GM18502 (cell line): ENCODE measurements around the gene PLIN5.

Source experiments
- ATAC-seq: cut with Tn5 transposase; IDR thresholded peaks from one replicate; pipeline ENCODE4 v1.9.1; 2021; ENCODE audit warnings: mild to moderate bottlenecking; ENCODE audit not compliant: unreplicated experiment, poor library complexity

Gene PLIN5, protein sequence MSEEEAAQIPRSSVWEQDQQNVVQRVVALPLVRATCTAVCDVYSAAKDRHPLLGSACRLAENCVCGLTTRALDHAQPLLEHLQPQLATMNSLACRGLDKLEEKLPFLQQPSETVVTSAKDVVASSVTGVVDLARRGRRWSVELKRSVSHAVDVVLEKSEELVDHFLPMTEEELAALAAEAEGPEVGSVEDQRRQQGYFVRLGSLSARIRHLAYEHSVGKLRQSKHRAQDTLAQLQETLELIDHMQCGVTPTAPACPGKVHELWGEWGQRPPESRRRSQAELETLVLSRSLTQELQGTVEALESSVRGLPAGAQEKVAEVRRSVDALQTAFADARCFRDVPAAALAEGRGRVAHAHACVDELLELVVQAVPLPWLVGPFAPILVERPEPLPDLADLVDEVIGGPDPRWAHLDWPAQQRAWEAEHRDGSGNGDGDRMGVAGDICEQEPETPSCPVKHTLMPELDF

DNA sequence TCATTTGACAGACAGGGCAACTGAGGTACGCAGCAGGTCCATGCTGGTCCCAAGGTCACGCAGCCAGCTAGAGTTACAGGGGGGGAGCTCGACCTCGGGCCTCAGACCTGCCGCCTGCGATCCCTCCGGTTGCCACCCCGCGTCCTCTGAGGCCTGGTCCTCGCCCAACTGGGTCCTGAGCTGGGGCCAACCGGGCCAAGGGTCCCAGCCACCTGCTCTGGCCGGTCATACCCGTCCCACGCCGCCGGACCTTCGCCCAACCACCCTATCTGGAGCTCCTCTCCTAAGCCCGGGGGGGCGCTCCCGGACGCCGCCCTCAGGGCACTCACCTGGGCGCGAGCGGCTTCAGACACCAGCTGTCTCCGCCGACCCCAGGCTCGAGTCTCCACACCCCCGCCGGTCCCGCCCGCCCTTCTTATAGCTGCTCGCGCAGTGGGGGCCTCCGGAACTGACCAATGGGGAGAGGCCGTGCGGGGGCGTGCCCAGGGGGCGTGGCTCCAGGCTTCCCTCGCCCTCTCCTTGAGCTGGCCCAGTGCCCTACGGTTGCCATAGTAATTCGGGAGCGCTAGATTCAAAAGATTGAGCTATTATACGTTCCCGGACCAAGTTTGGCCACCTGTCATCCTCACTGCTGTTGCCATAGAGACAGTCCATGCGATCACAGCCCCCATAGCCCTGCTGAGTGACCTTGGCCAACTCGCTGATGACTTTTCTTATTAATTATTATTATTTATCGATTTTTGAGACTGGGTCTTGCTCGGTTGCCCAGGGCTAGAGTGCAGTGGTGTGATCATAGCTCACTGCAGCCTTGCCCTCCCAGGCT lies at the start of gene PLIN5:
PLIN5 (minus strand) TSS at position 389 of the 823 bp plus-strand sequence. CDS start 1,150 bp downstream, outside the sequence.
- ATAC-seq: no peak

- no peak for ATAC-seq
Observed at GRCh38 chr19:4583961-4584669, 49.1 kb upstream of the PLIN5 start.

GRCh38 chr19:4582980-4583842 lies 48.2 kb upstream of the PLIN5 start:
- ATAC-seq: no peak

DNA sequence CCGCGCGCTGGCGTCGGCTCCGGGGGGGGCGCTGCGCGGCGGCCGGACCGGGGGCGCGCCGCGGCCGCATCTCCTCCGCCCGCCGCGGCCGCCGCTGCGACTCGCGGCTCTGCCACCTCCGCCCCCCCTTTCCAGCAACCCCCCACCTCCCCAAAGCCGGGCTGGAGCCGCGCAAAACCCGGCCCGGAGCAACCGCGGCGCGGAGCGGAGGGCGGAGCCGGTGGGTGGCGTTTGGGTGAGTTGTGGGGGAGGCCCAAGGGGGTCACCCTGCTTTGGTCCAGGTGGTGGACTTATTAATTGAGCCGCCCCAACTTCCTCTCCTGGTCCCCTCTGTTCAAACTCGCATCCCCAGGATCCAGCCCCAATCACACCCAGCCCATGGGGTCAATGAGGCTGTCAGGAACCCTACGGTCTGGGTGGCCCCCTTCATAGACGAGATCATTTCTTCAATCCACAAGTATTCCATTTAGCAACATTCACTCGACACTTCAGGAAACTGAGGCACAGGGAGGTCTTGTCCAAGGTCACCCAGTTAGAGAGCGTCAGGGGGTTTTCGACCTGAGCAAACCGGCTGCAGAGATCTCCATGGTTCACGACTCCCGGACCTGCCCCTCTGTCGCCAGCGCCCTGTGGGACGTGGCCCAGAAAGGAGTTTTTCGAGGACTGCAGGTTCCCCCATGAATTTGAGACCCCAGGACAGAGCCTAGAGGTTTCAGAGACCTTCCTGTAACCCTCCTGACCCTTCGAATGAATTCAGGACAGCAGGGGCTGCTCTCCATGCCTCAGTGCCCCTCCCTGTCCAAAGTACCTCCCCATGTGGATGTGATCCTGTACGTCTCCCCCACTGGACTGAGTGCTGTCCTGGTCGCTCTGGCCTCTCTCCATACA lies 46.9 kb upstream of the PLIN5 start:
- no peak for ATAC-seq

DNA sequence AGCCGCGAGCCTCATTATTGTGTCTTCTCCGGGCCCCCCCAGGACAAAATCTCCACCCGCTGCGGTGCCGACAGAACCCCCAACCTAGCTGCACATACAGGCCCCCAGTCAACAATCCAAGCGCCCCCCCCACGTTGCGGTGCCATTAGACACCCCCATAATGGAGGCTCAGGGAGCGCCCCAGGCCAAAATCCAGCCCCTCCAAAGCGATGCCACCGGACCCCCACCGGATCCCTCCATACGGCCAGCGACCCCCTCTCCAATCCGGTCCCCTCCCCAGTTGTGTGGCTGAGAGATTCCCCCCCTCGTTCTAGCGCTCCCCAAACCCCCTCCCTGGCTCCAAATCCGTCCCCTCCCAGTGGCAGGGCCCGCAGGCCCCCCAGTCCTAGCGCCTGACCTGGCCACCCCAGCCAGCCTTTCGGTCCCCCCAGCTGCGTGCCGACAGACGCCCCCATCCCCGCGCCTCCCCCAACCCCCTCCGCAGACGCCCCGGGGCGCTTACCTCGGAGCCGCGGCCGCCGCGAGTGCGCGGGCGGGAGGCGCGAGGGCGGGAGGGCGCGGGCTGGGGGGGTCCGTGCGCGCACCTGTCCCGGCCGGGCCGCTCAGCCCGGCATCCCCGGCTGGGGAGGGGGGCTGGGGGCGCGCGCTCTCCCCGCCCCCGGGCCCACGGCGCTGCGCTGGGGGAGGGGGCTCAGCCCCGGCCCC lies 46.1 kb upstream of the PLIN5 start:
- ATAC-seq: no peak

- no peak for ATAC-seq
Observed at GRCh38 chr19:4580021-4580901, 45.2 kb upstream of the PLIN5 start.

GRCh38 chr19:4579389-4579788 lies 44.4 kb upstream of the PLIN5 start:
- no peak for ATAC-seq

DNA sequence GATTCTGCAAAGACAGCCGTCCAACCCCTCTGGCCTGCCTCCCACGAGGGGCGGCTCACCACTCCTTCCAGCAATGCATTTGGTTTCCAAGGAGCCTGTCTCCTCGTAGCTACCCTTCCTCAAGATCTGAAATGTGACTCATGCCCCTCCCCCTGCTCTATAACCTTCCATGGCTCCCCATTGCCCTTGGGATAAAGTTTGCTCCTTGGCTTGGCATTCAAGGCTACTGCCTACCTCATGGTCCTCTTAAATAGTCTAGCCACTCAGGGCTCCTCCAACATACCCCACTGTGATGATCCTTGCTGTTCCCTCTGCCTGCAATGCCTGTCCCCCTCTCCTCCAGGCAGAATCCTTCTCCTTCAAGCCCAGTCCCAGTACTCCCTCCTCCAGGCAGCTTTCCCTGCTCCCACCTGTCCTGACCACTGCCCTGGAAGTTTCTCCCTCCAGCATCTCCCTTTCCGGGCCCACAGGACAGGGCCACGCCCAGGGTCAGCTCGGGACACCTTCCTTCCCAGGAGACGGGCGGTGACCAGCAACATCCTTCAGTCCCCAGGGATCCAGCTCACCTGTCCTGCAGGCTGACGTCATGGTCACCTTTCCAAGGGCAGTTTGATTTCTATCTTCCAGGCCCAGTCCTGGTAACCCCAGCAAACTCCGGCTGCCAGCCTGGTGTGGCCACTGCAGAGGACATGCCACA lies 43.7 kb upstream of the PLIN5 start:
- ATAC-seq: no peak

- no peak for ATAC-seq
Observed at GRCh38 chr19:4577020-4577782, 42.2 kb upstream of the PLIN5 start.

DNA sequence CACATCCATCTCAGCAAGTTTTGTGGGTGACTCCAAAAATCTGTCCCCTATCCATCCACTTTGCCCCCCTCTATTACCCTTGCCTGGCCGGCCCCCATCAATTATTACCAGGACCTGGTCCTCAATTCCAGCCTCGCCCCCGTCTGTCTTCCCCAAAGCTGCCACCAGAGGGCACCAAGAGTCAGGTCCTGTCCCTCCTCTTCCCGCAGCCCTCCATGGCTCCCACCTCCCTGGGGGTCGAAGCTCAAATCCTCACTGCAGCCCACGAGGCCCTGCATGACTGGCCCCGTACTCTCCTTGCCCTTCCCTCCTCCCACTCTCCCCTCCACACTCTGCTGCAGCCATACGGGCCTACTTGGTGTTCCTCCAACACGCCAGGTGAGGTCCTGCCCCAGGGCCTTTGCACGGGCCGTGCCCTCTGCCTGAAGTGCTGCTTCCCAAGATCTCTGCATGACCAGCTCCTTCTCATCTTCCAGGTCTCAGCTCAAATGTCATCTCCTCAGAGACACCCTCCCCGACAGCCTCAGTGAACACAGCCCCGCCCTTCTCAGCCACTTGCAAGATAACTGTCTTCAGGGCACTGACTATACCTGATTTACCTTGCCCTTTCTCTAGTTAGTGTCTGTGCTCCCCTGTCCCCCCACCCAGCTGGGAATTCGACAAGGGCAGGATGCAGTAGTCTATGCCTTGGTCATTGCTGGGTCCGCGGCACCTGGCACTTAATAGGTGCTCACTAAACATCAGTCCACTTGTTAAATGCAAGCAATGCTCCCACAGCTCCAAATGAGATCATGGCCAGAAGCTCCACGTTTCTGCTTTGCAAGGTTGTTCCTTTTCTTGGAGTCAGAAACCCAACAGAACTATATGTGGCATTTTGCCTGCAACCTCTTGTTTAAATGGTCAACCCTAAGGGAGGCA lies 41.3 kb upstream of the PLIN5 start:
- ATAC-seq: no peak

- no peak for ATAC-seq
Observed at GRCh38 chr19:4575267-4576015, 40.4 kb upstream of the PLIN5 start.

GRCh38 chr19:4573682-4574081 lies 38.7 kb upstream of the PLIN5 start:
- ATAC-seq: no peak

DNA sequence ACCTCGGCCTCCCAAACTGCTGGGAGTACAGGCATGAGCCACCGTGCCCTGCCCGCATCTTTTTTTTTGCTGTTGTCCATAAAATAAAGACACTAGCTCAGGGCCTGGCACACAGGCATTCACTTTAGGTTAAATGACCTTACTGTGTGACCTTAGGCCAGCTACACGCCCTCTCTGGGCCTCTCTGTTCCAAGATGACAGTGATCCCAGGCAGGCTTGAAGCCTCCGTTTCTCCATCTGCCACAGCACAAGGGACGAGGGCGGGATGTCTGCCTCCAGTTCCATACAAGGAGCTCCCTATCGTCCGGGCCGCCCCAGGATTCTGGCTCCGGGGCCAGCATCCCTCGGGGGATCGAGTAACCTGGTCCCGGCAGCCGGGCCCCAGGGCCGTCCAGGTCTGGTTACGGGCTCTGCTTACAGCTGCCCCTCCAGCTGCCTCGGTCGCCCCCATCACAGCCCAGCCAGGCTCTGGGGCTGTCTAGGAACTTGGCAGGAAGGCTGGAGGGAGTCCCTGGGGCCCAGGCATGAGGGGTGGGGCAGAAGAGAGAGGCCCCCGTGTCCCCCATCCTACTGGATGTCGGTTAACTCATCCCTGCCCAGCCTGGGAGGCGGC lies 36.4 kb upstream of the PLIN5 start:
- ATAC-seq: no peak

- ATAC-seq: no peak
Observed at GRCh38 chr19:4570916-4571304, 35.9 kb upstream of the PLIN5 start.
